GM18519 (cell line): ENCODE data around the gene RAB36.
"Not testable (repeated sequence)": the region's sequence is repeated elsewhere in the genome, so short reads cannot be mapped to it uniquely, and the experiment has no call there.

Source experiments
- ATAC-seq: cut with Tn5 transposase; IDR thresholded peaks from one replicate; pipeline ENCODE4 v1.9.1; 2021; ENCODE audit warnings: mild to moderate bottlenecking, moderate library complexity; ENCODE audit not compliant: unreplicated experiment, low FRiP score

RAB36 gene

GRCh38 chr22:23132376-23133091 lies 12.7 kb upstream of the RAB36 start:
- ATAC-seq, result no peak

GRCh38 chr22:23133922-23134321 lies 11.4 kb upstream of the RAB36 start:
- ATAC-seq, result no peak

GRCh38 chr22:23136991-23137390 lies 8.3 kb upstream of the RAB36 start:
- ATAC-seq, result not testable (repeated sequence)

- ATAC-seq, result no peak
Measured at GRCh38 chr22:23137468-23137867, 7.8 kb upstream of the RAB36 start.

- no peak for ATAC-seq
Measured at GRCh38 chr22:23137905-23138561, 7.2 kb upstream of the RAB36 start.

GRCh38 chr22:23138584-23139435 lies 6.5 kb upstream of the RAB36 start:
- ATAC-seq, result no peak

- no peak for ATAC-seq
Measured at GRCh38 chr22:23140385-23140784, 4.9 kb upstream of the RAB36 start.

- no peak for ATAC-seq
Measured at GRCh38 chr22:23142546-23143105, 2.7 kb upstream of the RAB36 start.

GRCh38 chr22:23143119-23143518 lies 2.2 kb upstream of the RAB36 start:
- ATAC-seq, result no peak

GRCh38 chr22:23144432-23144831 lies 845 bp upstream of the RAB36 start:
- no peak for ATAC-seq

GRCh38 chr22:23145878-23146470 lies 697 bp downstream of the RAB36 start:
- ATAC-seq, result no peak

- no peak for ATAC-seq
Measured at GRCh38 chr22:23146478-23147205, 1.4 kb downstream of the RAB36 start.

- ATAC-seq, result no peak
Measured at GRCh38 chr22:23147617-23148387, 2.5 kb downstream of the RAB36 start.

GRCh38 chr22:23149743-23150238 lies 4.5 kb downstream of the RAB36 start:
- ATAC-seq, result no peak

GRCh38 chr22:23150762-23151161 lies 5.5 kb downstream of the RAB36 start:
- ATAC-seq, result no peak

- ATAC-seq, result no peak
Measured at GRCh38 chr22:23151827-23152226, 6.5 kb downstream of the RAB36 start.

GRCh38 chr22:23152238-23153114 lies 7.2 kb downstream of the RAB36 start:
- no peak for ATAC-seq

- ATAC-seq, result no peak
Measured at GRCh38 chr22:23153994-23154393, 8.7 kb downstream of the RAB36 start.
